HG03521 (cell line): Measurements from ENCODE around the gene SH2D1A.

ENCODE experiments used
- ATAC-seq: cut with Tn5 transposase; IDR thresholded peaks from one replicate; pipeline ENCODE4 v1.9.1; 2021; ENCODE audit warnings: mild to moderate bottlenecking, moderate library complexity; ENCODE audit not compliant: unreplicated experiment

The SH2D1A gene

DNA sequence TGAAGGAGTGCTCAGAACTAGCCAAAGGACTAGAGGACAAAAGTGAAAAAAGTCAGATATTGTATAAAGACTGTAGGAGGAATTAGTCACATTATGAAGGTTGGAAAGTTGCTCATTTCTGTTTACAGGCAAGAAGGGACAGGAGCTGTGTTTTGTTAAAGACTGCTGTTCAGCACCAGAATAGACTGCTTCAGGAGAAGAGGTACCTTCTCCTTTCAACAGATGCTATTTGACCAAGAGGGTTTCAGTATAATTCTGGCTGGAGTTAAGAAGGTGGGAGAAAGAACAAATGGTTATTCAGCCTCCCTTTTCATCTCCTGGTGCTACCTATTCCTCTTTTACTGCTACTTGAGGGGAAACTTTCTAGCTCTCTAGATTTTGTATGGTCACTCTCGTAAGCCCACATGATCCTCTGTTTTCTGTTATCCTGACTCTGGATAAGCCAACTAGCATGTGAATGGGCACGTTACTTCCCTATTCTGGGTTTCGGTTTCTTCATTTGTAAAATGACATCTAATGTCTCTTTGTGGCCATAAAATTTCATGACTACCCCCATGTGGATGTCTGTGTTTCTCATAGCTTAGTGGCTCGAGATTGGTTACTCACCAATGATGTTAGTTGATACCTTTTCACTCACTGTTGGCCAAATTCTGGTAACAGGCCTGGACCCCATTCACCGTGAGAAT, 68.9 kb downstream of the SH2D1A start:
- ATAC-seq, result no peak

DNA sequence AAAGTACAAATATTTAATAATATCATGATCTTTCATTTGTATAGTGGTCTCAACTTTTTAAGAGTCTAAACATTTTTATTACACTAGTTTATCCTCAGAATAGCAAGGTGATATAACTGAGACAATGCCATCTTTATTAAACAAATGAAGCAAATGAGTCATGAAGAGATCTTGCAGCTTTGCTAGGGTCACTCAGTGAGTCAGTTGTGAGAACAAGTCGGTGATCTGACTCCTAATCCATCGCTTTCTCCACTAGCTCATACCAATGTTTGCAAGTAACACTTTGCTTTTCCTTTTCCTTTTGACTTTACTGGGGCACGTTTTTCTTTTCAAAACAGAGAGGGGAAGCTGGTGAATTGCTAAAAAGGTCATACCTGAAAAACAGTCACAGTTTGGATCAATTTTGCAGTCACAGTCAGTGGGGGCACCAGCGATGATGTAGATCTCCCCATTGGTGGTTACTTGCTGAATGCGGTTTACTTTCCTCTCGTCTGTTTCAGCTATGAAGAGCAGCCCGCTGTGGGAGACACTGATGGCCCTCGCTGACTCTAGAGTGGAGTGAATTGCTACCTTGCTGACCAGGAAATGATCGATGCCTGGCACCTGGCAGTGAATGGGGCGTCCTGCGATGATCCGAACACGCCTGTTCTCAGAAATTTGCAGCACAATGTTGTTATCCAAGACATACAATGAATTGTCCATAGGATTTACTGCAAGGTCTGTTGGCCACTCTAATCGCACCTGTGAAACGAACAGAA, 75.7 kb downstream of the SH2D1A start:
- no peak for ATAC-seq
